Cardiac muscle cell (in vitro differentiated cells and primary cell): ENCODE measurements around the gene LTB4R. TPM values are rescaled to one million over a fixed set of nuclear protein-coding genes. Genes with fewer than 3 reads are reported as not detected.

Experiments used
- DNase-seq, 2 donors: peaks; one replicate each; pipeline versions ENCODE4 v3.0.0 to v3.0.0-alpha.2; 2010 to 2017; ENCODE audit warnings: low read depth in 1 of 2, low spot score in 1 of 2
- H3K27ac ChIP-seq: fragments of 200-600 bp; sonication (generic); 2 replicates; pipeline ENCODE4 v1.5.1; 2016
- H3K27me3 ChIP-seq: fragments of 200-600 bp; sonication (generic); 2 replicates; pipeline ENCODE4 v1.6.0; 2016; ENCODE audit warnings: control low read depth
- H3K36me3 ChIP-seq: fragments of 200-600 bp; sonication (generic); 2 replicates; pipeline ENCODE4 v1.5.1; 2016; ENCODE audit warnings: control low read depth
- H3K4me1 ChIP-seq: fragments of 200-600 bp; sonication (generic); 2 replicates; pipeline ENCODE4 v1.8.1; 2017; ENCODE audit warnings: low read depth, mild to moderate bottlenecking, mixed run types
- H3K4me3 ChIP-seq: fragments of 200-600 bp; sonication (generic); 2 replicates; pipeline ENCODE4 v1.5.1; 2016; ENCODE audit warnings: mild to moderate bottlenecking
- H3K9me3 ChIP-seq: fragments of 200-600 bp; sonication (generic); 2 replicates; pipeline ENCODE4 v1.5.1; 2017; ENCODE audit warnings: low read depth, mild to moderate bottlenecking, control low read depth
- polyA plus RNA-seq: library from polyadenylated mRNA; unstranded; fragments of >200 nt; fragmentation: Nextera tagmentation; extraction: Ambion mirVana; gene quantifications from 2 replicates; pipeline ENCODE4 v1.2.1, GENCODE V29; 2016
- total RNA-seq: library from RNA; depleted of rRNA; stranded (reverse); fragments of >200 nt; gene quantifications from 2 replicates; pipeline ENCODE4 v1.2.3, GENCODE V29; 2016
- TF ChIP-seq, protein P1 (sequence below): IDR thresholded peaks from 2 replicates; pipeline ENCODE4 v1.5.1; 2012; ENCODE audit warnings: low read depth, mild to moderate bottlenecking, low read length

The LTB4R gene
- total and polyA plus RNA-seq, 2 experiments from 2014 or later: 2.7 to 8.5 TPM

DNA sequence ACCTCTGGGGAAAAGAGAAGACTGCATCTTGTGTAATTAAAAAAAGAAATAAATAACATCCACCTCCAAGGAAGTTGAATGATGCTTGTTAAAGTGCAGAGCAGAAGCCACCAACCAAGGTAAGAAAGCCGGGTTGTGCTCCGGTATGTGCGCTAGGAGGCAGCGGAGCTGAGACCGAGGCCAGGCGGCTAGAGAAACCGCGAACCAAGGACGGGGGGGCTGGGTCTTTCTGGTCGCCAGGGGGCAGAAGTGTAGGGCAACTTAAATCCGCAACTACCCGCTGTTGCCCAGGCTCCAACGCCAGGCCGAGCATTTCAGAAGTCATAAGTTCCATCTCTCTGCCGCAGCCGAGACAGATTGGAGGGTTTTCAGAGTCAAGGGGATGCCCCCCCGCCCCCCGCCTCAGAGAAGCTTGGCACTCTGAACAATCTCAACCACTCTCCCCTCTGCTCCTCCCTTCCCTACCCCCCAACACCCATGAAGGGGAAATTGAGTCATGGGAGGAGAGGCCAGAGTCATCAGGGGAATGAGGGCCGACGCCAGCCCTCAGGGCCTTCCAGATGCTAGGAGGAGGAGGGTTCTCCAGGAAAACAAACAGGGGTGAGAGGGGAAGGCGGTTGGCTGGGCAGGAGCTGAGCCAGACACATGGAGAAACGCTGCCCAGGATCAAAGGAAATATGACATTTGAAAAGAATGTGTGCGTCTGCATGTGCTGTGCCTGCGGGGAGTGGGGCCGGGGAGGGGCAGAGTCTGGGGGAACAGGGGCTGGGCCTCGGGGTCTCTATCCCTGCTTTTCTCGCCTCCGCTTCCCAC lies 54.5 kb downstream of the LTB4R start:
- no peaks in the 10 kb centered on the region for H3K9me3 ChIP-seq
- peaks cover 25% of the 10 kb centered on the region for H3K27me3 ChIP-seq
- peak; percentile 93 to 97 for DNase-seq
- H3K4me3 ChIP-seq: peak overlapping the region; percentile 79
- peaks cover 5% of the 10 kb centered on the region for H3K4me1 ChIP-seq
- H3K27ac ChIP-seq: peak overlapping the region; percentile 85
- TF ChIP-seq, protein P1, sequence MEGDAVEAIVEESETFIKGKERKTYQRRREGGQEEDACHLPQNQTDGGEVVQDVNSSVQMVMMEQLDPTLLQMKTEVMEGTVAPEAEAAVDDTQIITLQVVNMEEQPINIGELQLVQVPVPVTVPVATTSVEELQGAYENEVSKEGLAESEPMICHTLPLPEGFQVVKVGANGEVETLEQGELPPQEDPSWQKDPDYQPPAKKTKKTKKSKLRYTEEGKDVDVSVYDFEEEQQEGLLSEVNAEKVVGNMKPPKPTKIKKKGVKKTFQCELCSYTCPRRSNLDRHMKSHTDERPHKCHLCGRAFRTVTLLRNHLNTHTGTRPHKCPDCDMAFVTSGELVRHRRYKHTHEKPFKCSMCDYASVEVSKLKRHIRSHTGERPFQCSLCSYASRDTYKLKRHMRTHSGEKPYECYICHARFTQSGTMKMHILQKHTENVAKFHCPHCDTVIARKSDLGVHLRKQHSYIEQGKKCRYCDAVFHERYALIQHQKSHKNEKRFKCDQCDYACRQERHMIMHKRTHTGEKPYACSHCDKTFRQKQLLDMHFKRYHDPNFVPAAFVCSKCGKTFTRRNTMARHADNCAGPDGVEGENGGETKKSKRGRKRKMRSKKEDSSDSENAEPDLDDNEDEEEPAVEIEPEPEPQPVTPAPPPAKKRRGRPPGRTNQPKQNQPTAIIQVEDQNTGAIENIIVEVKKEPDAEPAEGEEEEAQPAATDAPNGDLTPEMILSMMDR: peak; percentile 98
- no peaks in the 10 kb centered on the region for H3K36me3 ChIP-seq

DNA sequence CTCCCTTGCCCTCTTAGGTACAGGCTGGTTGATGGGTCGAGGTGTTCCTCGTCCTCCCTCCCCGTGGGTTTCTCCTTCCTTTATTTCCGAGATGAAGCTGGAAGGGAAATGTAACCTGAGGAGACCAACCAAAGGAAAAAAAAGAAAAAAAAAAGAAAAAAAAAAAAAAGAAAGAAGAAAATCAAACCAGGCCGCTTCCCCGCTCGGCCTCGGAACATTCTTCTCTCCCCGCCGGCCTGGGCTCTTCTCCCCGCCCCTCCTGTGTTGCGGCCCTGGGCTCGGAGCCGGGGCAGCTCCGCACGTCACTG lies 55.1 kb downstream of the LTB4R start:
- no peak for DNase-seq
- Histone ChIP-seq H3K27me3 (peaks cover 21% of the 10 kb centered on the region), H3K4me3 (peak overlapping the region; percentile 79)

DNA sequence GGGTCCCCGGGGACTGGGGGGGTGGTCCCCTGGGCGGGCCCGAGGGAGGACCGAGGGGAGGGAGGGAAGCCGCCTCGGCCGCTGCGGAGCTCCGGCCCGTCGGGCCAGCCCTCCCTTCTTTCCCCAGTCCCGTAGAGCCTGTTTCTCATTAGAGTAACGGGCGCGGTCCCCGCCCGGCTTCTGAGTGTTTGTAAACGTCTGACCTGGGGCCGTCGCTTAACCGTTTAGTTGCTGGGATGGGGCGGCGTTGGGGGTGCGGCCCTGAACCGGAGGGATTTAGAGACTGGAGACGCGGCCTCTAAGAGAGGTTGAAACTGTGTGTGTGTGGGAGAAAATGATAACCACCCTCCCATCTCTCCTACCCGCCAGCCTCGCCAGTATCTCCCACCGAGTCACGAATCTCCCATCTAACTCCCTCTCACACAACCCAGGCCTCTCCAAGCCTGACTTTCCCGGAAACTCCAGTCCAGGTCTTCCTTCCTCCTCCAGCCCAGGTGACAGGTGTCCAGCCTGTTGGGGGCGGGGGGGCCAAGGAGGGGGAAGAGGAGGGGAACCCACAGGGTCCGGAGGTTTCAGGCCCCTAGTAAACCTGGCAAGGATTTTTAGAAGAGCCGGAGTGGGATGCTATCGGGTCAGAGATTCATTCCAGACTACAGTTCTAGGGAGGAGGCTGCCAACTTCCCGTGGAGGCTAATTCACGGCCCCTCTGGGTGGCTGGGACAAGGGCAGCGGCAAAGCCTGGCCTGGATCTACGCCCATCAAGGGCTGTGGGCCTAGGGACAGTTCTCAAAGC lies 55.6 kb downstream of the LTB4R start:
- Histone ChIP-seq H3K4me3 (peak overlapping the region; percentile 79), H3K36me3 (no peaks in the 10 kb centered on the region), H3K27ac (peak overlapping the region; percentile 85), H3K27me3 (peaks cover 15% of the 10 kb centered on the region), H3K4me1 (peaks cover 5% of the 10 kb centered on the region), H3K9me3 (no peaks in the 10 kb centered on the region)
- peak; percentile 96 to 99 for DNase-seq
- TF ChIP-seq, protein P1: no peak

More for the DNA sequence above, 55.1 kb downstream of the LTB4R start:
- TF ChIP-seq, protein P1: no peak
- peak overlapping the region; percentile 85 for H3K27ac ChIP-seq
- H3K4me1 ChIP-seq: peaks cover 5% of the 10 kb centered on the region
- H3K36me3 ChIP-seq: no peaks in the 10 kb centered on the region
- no peaks in the 10 kb centered on the region for H3K9me3 ChIP-seq

Other genes starting within 250 kb of the LTB4R start
Only the 30 nearest of the 33 such genes appear.
- gene DCAF11, start 196.7 kb upstream of the LTB4R start, total RNA-seq: 152 and 317 TPM in 2 replicates
- gene DCAF11, start 196.7 kb upstream of the LTB4R start, polyA plus RNA-seq: 110 and 165 TPM in 2 replicates
- 4.2 and 6.7 TPM in 2 replicates for gene NRL, start 196.6 kb upstream of the LTB4R start, total RNA-seq
- gene NRL, start 196.6 kb upstream of the LTB4R start, polyA plus RNA-seq: 4.8 and 5.1 TPM in 2 replicates
- gene FITM1, start 180.8 kb upstream of the LTB4R start, total RNA-seq: 124 and 136 TPM in 2 replicates
- gene FITM1, start 180.8 kb upstream of the LTB4R start, polyA plus RNA-seq: 181 and 209 TPM in 2 replicates
- gene PSME1, start 175.3 kb upstream of the LTB4R start, total RNA-seq: 211 and 238 TPM in 2 replicates
- 383 and 492 TPM in 2 replicates for gene PSME1, start 175.3 kb upstream of the LTB4R start, polyA plus RNA-seq
- 54.6 and 69.3 TPM in 2 replicates for gene EMC9, start 169.9 kb upstream of the LTB4R start, total RNA-seq
- gene EMC9, start 169.9 kb upstream of the LTB4R start, polyA plus RNA-seq: 82.3 and 114 TPM in 2 replicates
- gene PSME2, start 164.9 kb upstream of the LTB4R start, total RNA-seq: 92.3 and 97.6 TPM in 2 replicates
- gene PSME2, start 164.9 kb upstream of the LTB4R start, polyA plus RNA-seq: 311 and 331 TPM in 2 replicates
- 81.0 and 134 TPM in 2 replicates for gene RNF31, start 164.0 kb upstream of the LTB4R start, total RNA-seq
- gene RNF31, start 164.0 kb upstream of the LTB4R start, polyA plus RNA-seq: 42.1 and 44.9 TPM in 2 replicates
- 29.1 and 33.7 TPM in 2 replicates for gene IRF9, start 150.2 kb upstream of the LTB4R start, total RNA-seq
- 27.3 and 35.4 TPM in 2 replicates for gene IRF9, start 150.2 kb upstream of the LTB4R start, polyA plus RNA-seq
- 20.3 and 23.5 TPM in 2 replicates for gene REC8, start 139.4 kb upstream of the LTB4R start, total RNA-seq
- gene REC8, start 139.4 kb upstream of the LTB4R start, polyA plus RNA-seq: 38.8 and 39.0 TPM in 2 replicates
- 32.0 and 40.7 TPM in 2 replicates for gene IPO4, start 122.7 kb upstream of the LTB4R start, total RNA-seq
- 26.4 and 34.5 TPM in 2 replicates for gene IPO4, start 122.7 kb upstream of the LTB4R start, polyA plus RNA-seq
- gene TM9SF1, start 116.1 kb upstream of the LTB4R start, total RNA-seq: 40.2 and 50.3 TPM in 2 replicates
- gene TM9SF1, start 116.1 kb upstream of the LTB4R start, polyA plus RNA-seq: 55.2 and 65.3 TPM in 2 replicates
- not detected in 2 replicates for gene TSSK4, start 105.8 kb upstream of the LTB4R start, total RNA-seq
- gene TSSK4, start 105.8 kb upstream of the LTB4R start, polyA plus RNA-seq: 2.3 and 3.3 TPM in 2 replicates
- 26.4 and 31.0 TPM in 2 replicates for gene CHMP4A, start 98.0 kb upstream of the LTB4R start, total RNA-seq
- gene CHMP4A, start 98.0 kb upstream of the LTB4R start, polyA plus RNA-seq: 51.1 and 56.1 TPM in 2 replicates
- 39.3 and 59.8 TPM in 2 replicates for gene MDP1, start 95.4 kb upstream of the LTB4R start, total RNA-seq
- gene MDP1, start 95.4 kb upstream of the LTB4R start, polyA plus RNA-seq: 70.5 and 73.4 TPM in 2 replicates
- gene NEDD8, start 79.1 kb upstream of the LTB4R start, total RNA-seq: 262 and 264 TPM in 2 replicates
- 429 and 492 TPM in 2 replicates for gene NEDD8, start 79.1 kb upstream of the LTB4R start, polyA plus RNA-seq
- gene GMPR2, start 78.6 kb upstream of the LTB4R start, total RNA-seq: 59.5 and 66.3 TPM in 2 replicates
- gene GMPR2, start 78.6 kb upstream of the LTB4R start, polyA plus RNA-seq: 57.6 and 66.8 TPM in 2 replicates
- gene TINF2, start 68.9 kb upstream of the LTB4R start, total RNA-seq: 32.3 and 40.8 TPM in 2 replicates
- gene TINF2, start 68.9 kb upstream of the LTB4R start, polyA plus RNA-seq: 49.9 and 50.6 TPM in 2 replicates
- 0.35 and 1.7 TPM in 2 replicates for gene TGM1, start 48.3 kb upstream of the LTB4R start, total RNA-seq
- 0.65 TPM in 1 of 2 replicates, not detected in the other for gene TGM1, start 48.3 kb upstream of the LTB4R start, polyA plus RNA-seq
- 39.6 and 43.5 TPM in 2 replicates for gene RABGGTA, start 39.9 kb upstream of the LTB4R start, total RNA-seq
- gene RABGGTA, start 39.9 kb upstream of the LTB4R start, polyA plus RNA-seq: 43.7 and 45.2 TPM in 2 replicates
- gene DHRS1, start 11.7 kb upstream of the LTB4R start, total RNA-seq: 43.2 and 54.3 TPM in 2 replicates
- gene DHRS1, start 11.7 kb upstream of the LTB4R start, polyA plus RNA-seq: 53.5 and 58.1 TPM in 2 replicates
- 13.5 and 15.7 TPM in 2 replicates for gene NOP9, start 11.7 kb upstream of the LTB4R start, total RNA-seq
- 2.7 and 4.3 TPM in 2 replicates for gene NOP9, start 11.7 kb upstream of the LTB4R start, polyA plus RNA-seq
- not detected in 2 replicates for gene CIDEB, start 3.5 kb upstream of the LTB4R start, total RNA-seq
- not detected in 2 replicates for gene CIDEB, start 3.5 kb upstream of the LTB4R start, polyA plus RNA-seq
- 7.6 and 15.1 TPM in 2 replicates for gene LTB4R2, start 1.4 kb upstream of the LTB4R start, total RNA-seq
- 0.17 and 1.8 TPM in 2 replicates for gene LTB4R2, start 1.4 kb upstream of the LTB4R start, polyA plus RNA-seq
- gene ADCY4, start 23.6 kb downstream of the LTB4R start, total RNA-seq: 0.35 and 1.5 TPM in 2 replicates
- 1.2 TPM in 1 of 2 replicates, not detected in the other for gene ADCY4, start 23.6 kb downstream of the LTB4R start, polyA plus RNA-seq
- gene RIPK3, start 28.5 kb downstream of the LTB4R start, total RNA-seq: 0.24 TPM in 1 of 2 replicates, not detected in the other
- 0.81 TPM in 1 of 2 replicates, not detected in the other for gene RIPK3, start 28.5 kb downstream of the LTB4R start, polyA plus RNA-seq
- 56.8 and 117 TPM in 2 replicates for gene NFATC4, start 56.7 kb downstream of the LTB4R start, total RNA-seq
- 83.2 and 120 TPM in 2 replicates for gene NFATC4, start 56.7 kb downstream of the LTB4R start, polyA plus RNA-seq
- 37.2 and 56.2 TPM in 2 replicates for gene NYNRIN, start 87.5 kb downstream of the LTB4R start, total RNA-seq
- 21.3 and 30.7 TPM in 2 replicates for gene NYNRIN, start 87.5 kb downstream of the LTB4R start, polyA plus RNA-seq
- gene CBLN3, start 118.2 kb downstream of the LTB4R start, total RNA-seq: 2.3 and 3.3 TPM in 2 replicates
- 3.1 and 5.3 TPM in 2 replicates for gene CBLN3, start 118.2 kb downstream of the LTB4R start, polyA plus RNA-seq
- 62.2 and 90.7 TPM in 2 replicates for gene KHNYN, start 118.5 kb downstream of the LTB4R start, total RNA-seq
- 34.7 and 35.7 TPM in 2 replicates for gene KHNYN, start 118.5 kb downstream of the LTB4R start, polyA plus RNA-seq
- gene SDR39U1, start 131.3 kb downstream of the LTB4R start, total RNA-seq: 60.4 and 63.9 TPM in 2 replicates
- 163 TPM in 2 replicates for gene SDR39U1, start 131.3 kb downstream of the LTB4R start, polyA plus RNA-seq